Heart right ventricle (tissue), 16 donors: Measurements from ENCODE around the gene ZNF581. TPM values are rescaled to one million over a fixed set of nuclear protein-coding genes. Genes with fewer than 3 reads are reported as not detected.

Experiments
- ATAC-seq, 8 donors: fragments of 200-7000 bp; cut with Tn5 transposase; one replicate each; pipeline ENCODE4 v1.9.1; 2020; ENCODE audit warnings: mild to moderate bottlenecking in 8 of 8, moderate library complexity in 8 of 8, moderate number of reproducible peaks in 1 of 8
- DNase-seq, 2 donors: peaks; one replicate each; pipeline ENCODE4 v3.0.0-alpha.2; 2020
- H3K27ac ChIP-seq, 10 donors: fragments of 200-600 bp; sonication (generic) in 2 of 10; one replicate each; pipeline versions ENCODE4 v1.5.0 to v1.8.0; 2020 to 2022; ENCODE audit warnings: mild to moderate bottlenecking in 3 of 10
- H3K27me3 ChIP-seq, 7 donors: fragments of 200-600 bp; one replicate each; pipeline ENCODE4 v1.8.0; 2021 to 2022; ENCODE audit warnings: mild to moderate bottlenecking in 2 of 7
- H3K36me3 ChIP-seq, 9 donors: fragments of 200-600 bp; sonication (generic) in 1 of 9; one replicate each; pipeline versions ENCODE4 v1.5.0 to v1.8.0; 2020 to 2022; ENCODE audit warnings: mild to moderate bottlenecking in 2 of 9
- H3K4me1 ChIP-seq, 9 donors: fragments of 200-600 bp; sonication (generic) in 1 of 9; one replicate each; pipeline versions ENCODE4 v1.5.0 to v1.8.0; 2020 to 2022; ENCODE audit warnings: mild to moderate bottlenecking in 4 of 9
- H3K4me3 ChIP-seq, 10 donors: fragments of 200-600 bp; sonication (generic) in 2 of 10; one replicate each; pipeline versions ENCODE4 v1.5.0 to v1.8.0; 2020 to 2022; ENCODE audit warnings: mild to moderate bottlenecking in 7 of 10, moderate library complexity in 2 of 10
- H3K9me3 ChIP-seq, 11 donors: fragments of 200-600 bp in 10 of 11; sonication (generic) in 2 of 11; one replicate each; pipeline versions ENCODE4 v1.5.0 to v1.8.0; 2013 to 2022; ENCODE audit warnings: mild to moderate bottlenecking in 2 of 11, control low read depth in 1 of 11, moderate library complexity in 1 of 11
- WGBS, 2 donors: extraction: QIAGEN DNeasy Blood & Tissue Kit; methylation state at CpG; one replicate each; pipeline ENCODE4 v1.1.7; 2013; ENCODE audit warnings: inconsistent platforms in 1 of 2; 5-methylcytosine and 5-hydroxymethylcytosine counted together
- intact Hi-C, 10 donors: fragments of 100-400 bp; cut with DNase I; formaldehyde crosslinking; loops; one replicate each; pipeline versions ENCODE4 v1.11.1 to v1.14.2; 2022
- polyA plus RNA-seq, 2 donors: library from polyadenylated mRNA; stranded (reverse); fragments of 200-250 nt; gene quantifications; one replicate each; pipeline ENCODE4 v1.2.3, GENCODE V29; 2013
- total RNA-seq, 10 donors: library from RNA; stranded (reverse); fragmentation: NEBNext Ultra II Directional in 3 of 10; extraction: Animal tissue kit (Norgen Biotek cat#: 25700) in 3 of 10; gene quantifications; one replicate each; pipeline versions ENCODE4 v1.2.1 to v1.2.4, GENCODE V29; 2021 to 2023
- TF ChIP-seq, protein P1 (sequence below), 9 donors: fragments of 200-600 bp; sonication (generic) in 2 of 9; IDR thresholded peaks; one replicate each; pipeline versions ENCODE4 v1.5.0 to v1.8.0; 2021 to 2022; ENCODE audit warnings: antibody characterized with exemption in 9 of 9, mild to moderate bottlenecking in 5 of 9, moderate library complexity in 1 of 9
- donor health status: Arrhythmogenic right ventricular cardiomyopathy.
- donor health status: ischemic (EF 13 %, LVEDD 7.1; RV severe dilation, severe dysfunction).
- donor health status: healthy with polysubstance abuse.
- donor health status: DM: no; HTN: yes; CAD: no.
- donor health status: DM: no; HTN: no; CAD: no.
- donor health status: ischemic (EF 25% LVEDD 6.9; RV normal size, moderate dysfunction).
- donor health status: ischemic (EF 25% LVEDD 5.7; RV mildly dilated, moderate dysfunction).
- donor health status: healthy.
- donor health status: DM: yes; HTN: yes; CAD: no.
- donor health status: Ischemic cardiomyopathy.
- donor health status: ischemic (EF 35%, LVEDD 5.7; RV mildly dilated, moderate dysfunction).
- donor health status: nonischemic (EF 11% LVEDD 7.7; RV severe dilation, severe dysfunction).
- donor health status: DM: yes; HTN: yes; CAD: no.
- donor health status: PGD.
- donor health status: ischemic (EF 29% LVEDD 5.4; RV normal size, mild dysfunction).
- donor health status: nonischemic (EF 23%, LVEDD 6.1; RV moderate dilation, normal function).

ZNF581 gene
- total and polyA plus RNA-seq, 12 donors = 4.0 to 15.6 (median 6.5) TPM

DNA sequence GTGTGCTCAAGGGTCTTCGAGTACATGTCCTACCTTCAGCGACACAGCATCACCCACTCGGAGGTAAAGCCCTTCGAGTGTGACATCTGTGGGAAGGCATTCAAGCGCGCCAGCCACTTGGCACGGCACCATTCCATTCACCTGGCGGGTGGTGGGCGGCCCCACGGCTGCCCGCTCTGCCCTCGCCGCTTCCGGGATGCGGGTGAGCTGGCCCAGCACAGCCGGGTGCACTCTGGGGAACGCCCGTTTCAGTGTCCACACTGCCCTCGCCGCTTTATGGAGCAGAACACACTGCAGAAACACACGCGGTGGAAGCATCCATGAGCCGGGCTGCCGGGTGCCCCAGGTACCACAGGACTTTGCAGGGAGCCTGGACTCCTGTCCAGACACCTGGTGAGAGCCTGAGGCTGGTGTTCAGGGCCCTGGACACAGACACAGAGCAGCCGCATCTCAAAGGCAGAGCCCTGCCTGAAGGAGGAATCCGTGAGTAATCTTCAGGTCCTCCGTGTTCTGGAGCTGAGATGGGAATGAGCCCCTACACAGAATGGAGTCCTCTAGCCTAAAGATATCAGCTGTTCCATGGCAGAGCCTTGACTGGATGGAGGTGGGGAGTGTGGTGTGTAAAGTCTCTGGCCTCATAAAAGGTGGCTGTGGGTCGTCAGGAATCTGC lies 1.5 kb downstream of the ZNF581 start:
- intact Hi-C loops = no loop called here
- no peaks in the 10 kb centered on the region for H3K27me3 ChIP-seq
- no peak for DNase-seq
- H3K27ac ChIP-seq = no peak overlapping the region
- H3K36me3 ChIP-seq = peaks cover 0 to 15% (median 8%) of the 10 kb centered on the region in 9 donors
- TF ChIP-seq, protein P1, sequence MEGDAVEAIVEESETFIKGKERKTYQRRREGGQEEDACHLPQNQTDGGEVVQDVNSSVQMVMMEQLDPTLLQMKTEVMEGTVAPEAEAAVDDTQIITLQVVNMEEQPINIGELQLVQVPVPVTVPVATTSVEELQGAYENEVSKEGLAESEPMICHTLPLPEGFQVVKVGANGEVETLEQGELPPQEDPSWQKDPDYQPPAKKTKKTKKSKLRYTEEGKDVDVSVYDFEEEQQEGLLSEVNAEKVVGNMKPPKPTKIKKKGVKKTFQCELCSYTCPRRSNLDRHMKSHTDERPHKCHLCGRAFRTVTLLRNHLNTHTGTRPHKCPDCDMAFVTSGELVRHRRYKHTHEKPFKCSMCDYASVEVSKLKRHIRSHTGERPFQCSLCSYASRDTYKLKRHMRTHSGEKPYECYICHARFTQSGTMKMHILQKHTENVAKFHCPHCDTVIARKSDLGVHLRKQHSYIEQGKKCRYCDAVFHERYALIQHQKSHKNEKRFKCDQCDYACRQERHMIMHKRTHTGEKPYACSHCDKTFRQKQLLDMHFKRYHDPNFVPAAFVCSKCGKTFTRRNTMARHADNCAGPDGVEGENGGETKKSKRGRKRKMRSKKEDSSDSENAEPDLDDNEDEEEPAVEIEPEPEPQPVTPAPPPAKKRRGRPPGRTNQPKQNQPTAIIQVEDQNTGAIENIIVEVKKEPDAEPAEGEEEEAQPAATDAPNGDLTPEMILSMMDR (IDR thresholded peaks at IDR 0.05) = no peak
- peak overlapping the region in 1 of 10 donors; percentile 85 for H3K4me3 ChIP-seq
- no peaks in the 10 kb centered on the region for H3K9me3 ChIP-seq
- ATAC-seq = no peak
- peaks cover 24 to 73% (median 55%) of the 10 kb centered on the region in 9 donors for H3K4me1 ChIP-seq
- WGBS, 2 donors = 89 to 92% methylated on average over 28 of the region's 28 CpGs

DNA sequence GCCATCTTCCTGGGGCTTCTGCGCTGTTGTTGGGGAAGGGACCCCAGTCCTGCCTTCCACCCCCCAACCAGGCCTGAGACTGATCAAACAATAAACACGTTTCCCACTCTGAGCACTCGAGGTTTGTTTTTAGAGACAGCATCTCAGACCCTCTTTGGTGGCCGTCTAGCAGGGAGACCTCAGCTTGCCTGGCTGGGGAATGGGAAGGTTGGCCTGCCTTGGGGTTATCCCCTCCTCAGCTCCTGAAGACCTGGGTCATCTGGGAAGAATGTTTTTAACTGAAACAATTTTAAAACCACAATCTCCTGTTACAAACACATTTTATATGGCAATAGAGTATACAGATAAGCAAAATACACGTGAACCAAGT lies 2.0 kb downstream of the ZNF581 start:
- Histone ChIP-seq H3K27ac (no peak overlapping the region), H3K4me1 (peaks cover 20 to 68% (median 50%) of the 10 kb centered on the region in 9 donors), H3K9me3 (no peaks in the 10 kb centered on the region), H3K27me3 (no peaks in the 10 kb centered on the region), H3K36me3 (peaks cover 0 to 16% (median 8%) of the 10 kb centered on the region in 9 donors), H3K4me3 (no peak overlapping the region)
- 74% methylated on average over 5 of the region's 5 CpGs for WGBS, 2 donors
- TF ChIP-seq, protein P1 (IDR thresholded peaks at IDR 0.05) = no peak
- intact Hi-C loops = no loop called here
- DNase-seq = no peak
- no peak for ATAC-seq

DNA sequence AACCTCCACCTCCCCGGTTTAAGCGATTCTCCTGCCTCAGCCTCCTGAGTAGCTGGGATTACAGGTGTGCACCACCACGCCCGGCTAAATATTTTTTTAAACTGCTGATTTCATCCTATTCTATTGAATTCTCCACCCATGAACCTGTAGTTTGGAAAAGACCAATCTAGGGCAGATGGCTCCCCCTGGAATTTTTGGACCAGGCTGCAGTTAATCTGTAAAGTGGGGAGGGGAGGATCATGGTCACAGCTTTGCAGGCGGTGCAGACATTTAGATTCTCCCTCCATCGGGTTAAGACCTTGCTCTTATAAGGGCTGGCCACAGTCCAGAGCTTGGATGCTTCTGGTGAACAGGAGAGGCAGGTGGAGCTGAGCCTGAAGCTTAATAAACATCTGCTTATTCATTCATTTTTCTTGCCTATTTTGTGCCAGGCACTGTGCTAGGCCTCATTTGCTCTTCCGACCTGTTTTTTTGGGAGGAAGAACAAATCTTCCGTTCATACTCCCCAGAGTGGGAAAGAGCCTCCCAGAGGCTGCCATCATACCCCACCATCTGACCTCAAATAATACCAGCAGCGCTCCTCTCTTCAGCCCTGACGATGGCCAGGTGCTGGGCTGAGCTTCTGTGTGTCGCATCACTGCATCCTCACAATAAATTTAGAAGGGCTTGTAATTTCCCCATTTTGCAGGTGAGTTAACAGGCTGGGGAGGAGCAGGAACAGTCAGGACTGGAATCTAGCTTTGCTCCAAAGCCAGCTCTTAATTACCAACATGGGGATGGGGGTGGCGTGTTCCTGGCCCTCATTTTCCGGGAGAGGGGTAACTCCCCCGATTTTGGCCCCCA lies 3.7 kb downstream of the ZNF581 start:
- Histone ChIP-seq H3K27ac (peak overlapping the region in 9 of 10 donors; percentile 83 to 92 (median 89)), H3K4me1 (peaks cover 19 to 58% (median 43%) of the 10 kb centered on the region in 9 donors), H3K36me3 (peaks cover 0 to 27% (median 8%) of the 10 kb centered on the region in 9 donors), H3K4me3 (peak overlapping the region; percentile 77 to 98 (median 88)), H3K27me3 (no peaks in the 10 kb centered on the region), H3K9me3 (no peaks in the 10 kb centered on the region)
- intact Hi-C loops = no loop called here
- TF ChIP-seq, protein P1 (IDR thresholded peaks at IDR 0.05) = no peak
- no peak for DNase-seq
- no peak for ATAC-seq
- WGBS, 2 donors = 38 to 39% methylated on average over 14 of the region's 14 CpGs

DNA sequence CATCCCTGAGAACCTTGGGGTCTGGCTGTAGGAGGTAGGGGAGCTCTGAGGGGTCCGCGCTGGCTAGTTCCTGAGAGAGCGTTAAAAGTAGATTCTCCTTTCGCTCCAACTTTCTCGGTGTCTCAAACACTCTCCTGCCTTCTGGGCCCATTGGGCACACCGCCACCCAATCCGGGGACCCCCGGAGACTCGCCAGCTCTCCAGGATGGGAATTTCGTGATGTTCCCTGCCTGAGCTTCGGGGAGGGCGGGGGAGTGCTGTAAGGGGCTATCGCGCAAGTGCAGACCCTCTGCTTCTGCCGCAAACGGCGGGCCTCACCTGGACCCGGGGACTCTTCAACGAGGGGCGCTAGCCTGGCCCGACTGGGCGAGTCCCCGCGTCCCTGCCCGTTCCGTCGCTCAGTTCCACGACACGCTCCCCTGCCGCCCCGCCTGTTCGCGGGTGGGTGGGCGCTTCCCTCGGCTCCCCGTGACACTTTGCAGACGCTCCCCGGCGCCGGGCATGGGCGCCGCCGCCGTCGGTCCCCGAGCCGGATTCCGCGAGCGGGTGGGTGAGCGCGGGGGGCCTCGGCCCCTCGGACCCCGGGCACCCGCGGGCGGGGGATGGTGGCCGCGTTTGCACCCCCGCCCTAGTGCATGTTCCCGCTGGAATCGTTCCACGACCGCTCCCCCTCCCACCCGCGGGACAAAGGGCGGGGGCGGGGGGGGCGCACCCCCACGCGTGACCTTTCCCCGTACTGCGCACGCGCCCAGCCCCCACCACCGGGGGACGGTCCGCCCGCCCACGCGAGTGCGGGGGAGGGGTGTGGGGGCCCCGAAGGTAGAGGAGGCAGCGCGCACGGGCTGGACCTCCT lies 4.5 kb downstream of the ZNF581 start, which contains the start of gene CCDC106:
Gene CCDC106 (plus strand): TSS at position 481 of the 853 bp plus-strand sequence. CDS start 835 bp downstream, outside the sequence.
- peak; percentile 46 to 69 (median 59) for ATAC-seq

More for the DNA sequence above, 4.5 kb downstream of the ZNF581 start, which contains the start of gene CCDC106:
- 1% methylated on average over 75 to 86 of the region's 87 CpGs for WGBS, 2 donors
- H3K27me3 ChIP-seq = no peaks in the 10 kb centered on the region
- peak; percentile 71 to 79 for DNase-seq
- intact Hi-C loops = no loop called here
- TF ChIP-seq, protein P1 (IDR thresholded peaks at IDR 0.05) = no peak
- H3K4me3 ChIP-seq = peak within 1 kb of the TSS; percentile 77 to 98 (median 88)
- peaks cover 14 to 54% (median 40%) of the 10 kb centered on the region in 9 donors for H3K4me1 ChIP-seq
- no peaks in the 10 kb centered on the region for H3K9me3 ChIP-seq
- peak within 1 kb of the TSS; percentile 70 to 92 (median 88) for H3K27ac ChIP-seq
- peaks cover 0 to 32% (median 8%) of the 10 kb centered on the region in 9 donors for H3K36me3 ChIP-seq
